Esophagus squamous epithelium (tissue), 5 donors: Measurements from ENCODE around the gene SEPTIN2. TPM values are rescaled to one million over a fixed set of nuclear protein-coding genes. Genes with fewer than 3 reads are reported as not detected.
A peak's percentile ranks its signal among the peaks of the same experiment; 100 is the strongest.
"Not testable (repeated sequence)": the region's sequence is repeated elsewhere in the genome, so short reads cannot be mapped to it uniquely, and the experiment has no call there.

Experiments
- DNase-seq: peaks from one replicate; lab custom pipeline; 2025; lab: John Stamatoyannopoulos, UW
- H3K27ac ChIP-seq, 4 donors: fragments of 200-600 bp; sonication (generic); one replicate each; pipeline ENCODE4 v1.5.1; 2016 to 2019; ENCODE audit warnings: mild to moderate bottlenecking in 1 of 4
- H3K27me3 ChIP-seq, 4 donors: fragments of 200-600 bp; sonication (generic); 1 replicate in 3 of 4; 2 replicates in 1 of 4; pipeline versions ENCODE4 v1.5.1 to v1.6.0; 2017 to 2021; ENCODE audit warnings: antibody characterized with exemption in 1 of 4
- H3K36me3 ChIP-seq, 3 donors: fragments of 200-600 bp; sonication (generic); one replicate each; pipeline ENCODE4 v1.5.1; 2016 to 2019
- H3K4me1 ChIP-seq, 3 donors: fragments of 200-600 bp; sonication (generic); one replicate each; pipeline ENCODE4 v1.5.1; 2017 to 2019
- H3K4me3 ChIP-seq, 4 donors: fragments of 200-600 bp; sonication (generic); 1 replicate in 3 of 4; 2 replicates in 1 of 4; pipeline ENCODE4 v1.5.1; 2016 to 2019; ENCODE audit warnings: mild to moderate bottlenecking in 2 of 4, moderate library complexity in 1 of 4
- H3K9me3 ChIP-seq, 3 donors: fragments of 200-600 bp; sonication (generic); one replicate each; pipeline ENCODE4 v1.5.1; 2016 to 2019
- CTCF ChIP-seq, 6 experiments: fragments of 450-650 bp in 4 of 6; fragments of 200-600 bp in 2 of 6; sonication (generic) in 2 of 6; IDR thresholded peaks; one replicate each; pipeline ENCODE4 v1.5.1; 2016 to 2019; ENCODE audit warnings: antibody characterized with exemption in 6 of 6, mild to moderate bottlenecking in 4 of 6, moderate library complexity in 4 of 6
- POLR2A ChIP-seq, 4 donors: fragments of 450-650 bp; IDR thresholded peaks; one replicate each; pipeline ENCODE4 v1.6.1; 2017; ENCODE audit warnings: antibody characterized with exemption in 4 of 4, mild to moderate bottlenecking in 4 of 4, moderate library complexity in 3 of 4
- WGBS, 2 donors: methylation state at CpG; one replicate each; pipeline ENCODE4 v1.1.5; 2018; 5-methylcytosine and 5-hydroxymethylcytosine counted together
- intact Hi-C: fragments of 100-400 bp; cut with DNase I; formaldehyde crosslinking; loops from one replicate; pipeline ENCODE4 v1.15.0; 2022
- total RNA-seq, 4 donors: library from RNA; depleted of rRNA; stranded (reverse); fragments of >200 nt; gene quantifications; one replicate each; pipeline ENCODE4 v1.1.0, GENCODE V29; 2016
- donor health status: DM: yes; HTN: yes; CAD: no.

The SEPTIN2 gene
- total RNA-seq, 4 donors from 2014 or later = 95.9 to 236 (median 185) TPM

GRCh38 chr2:241386519-241386918 is 70.8 kb downstream of the SEPTIN2 start:
- WGBS, 2 donors = 92 to 95% methylated on average over 6 of the region's 6 CpGs
- intact Hi-C loops = no loop called here
- H3K27me3 ChIP-seq = no peaks in the 10 kb centered on the region
- no peaks in the 10 kb centered on the region for H3K9me3 ChIP-seq
- peaks cover 0 to 17% (median 0%) of the 10 kb centered on the region in 3 donors for H3K36me3 ChIP-seq
- no peak overlapping the region for H3K4me3 ChIP-seq
- no peak overlapping the region for H3K27ac ChIP-seq
- TF ChIP-seq POLR2A (IDR thresholded peaks at IDR 0.05) (no peak), CTCF (IDR thresholded peaks at IDR 0.05) (no peak)
- DNase-seq = no peak
- peaks cover 3 to 28% (median 9%) of the 10 kb centered on the region in 3 donors for H3K4me1 ChIP-seq

- Histone ChIP-seq H3K4me1 (peaks cover 3 to 36% (median 15%) of the 10 kb centered on the region in 3 donors), H3K36me3 (peaks cover 0 to 1% (median 0%) of the 10 kb centered on the region in 3 donors), H3K4me3 (no peak overlapping the region), H3K27me3 (no peaks in the 10 kb centered on the region), H3K9me3 (no peaks in the 10 kb centered on the region), H3K27ac (peak overlapping the region in 3 of 4 donors; percentile 16 to 83 (median 70))
- DNase-seq = no peak
- no peak for TF ChIP-seq POLR2A (IDR thresholded peaks at IDR 0.05)
- TF ChIP-seq CTCF (IDR thresholded peaks at IDR 0.05) = no peak
- WGBS, 2 donors = 61 to 67% methylated on average over 2 of the region's 2 CpGs
- intact Hi-C loops = no loop called here
These were observed 74.0 kb downstream of the SEPTIN2 start for GRCh38 chr2:241389697-241390096.

GRCh38 chr2:241390301-241391206 is 74.8 kb downstream of the SEPTIN2 start:
- H3K27me3 ChIP-seq = no peaks in the 10 kb centered on the region
- peaks cover 0 to 10% (median 0%) of the 10 kb centered on the region in 3 donors for H3K36me3 ChIP-seq
- 51 to 62% methylated on average over 8 to 9 of the region's 9 CpGs for WGBS, 2 donors
- H3K9me3 ChIP-seq = no peaks in the 10 kb centered on the region
- TF ChIP-seq POLR2A (IDR thresholded peaks at IDR 0.05) (no peak), CTCF (IDR thresholded peaks at IDR 0.05) (no peak)
- peaks cover 3 to 36% (median 15%) of the 10 kb centered on the region in 3 donors for H3K4me1 ChIP-seq
- H3K27ac ChIP-seq = peak overlapping the region; percentile 47 to 83 (median 68)
- no peak overlapping the region for H3K4me3 ChIP-seq
- intact Hi-C loops = no loop called here
- no peak for DNase-seq

- intact Hi-C loops = no loop called here
These were observed 76.4 kb downstream of the SEPTIN2 start for GRCh38 chr2:241391892-241392665.

GRCh38 chr2:241392753-241393152 is 77.0 kb downstream of the SEPTIN2 start:
- H3K9me3 ChIP-seq, intact Hi-C loops, DNase-seq, H3K27me3 ChIP-seq, H3K4me3 ChIP-seq, H3K27ac ChIP-seq, H3K36me3 ChIP-seq: not testable (repeated sequence)
- 88 to 100% methylated on average over 4 of the region's 4 CpGs for WGBS, 2 donors
- H3K4me1 ChIP-seq = peaks cover 3 to 36% (median 15%) of the 10 kb centered on the region in 3 donors

More at GRCh38 chr2:241391892-241392665, 76.4 kb downstream of the SEPTIN2 start:
- peaks cover 0 to 10% (median 0%) of the 10 kb centered on the region in 3 donors for H3K36me3 ChIP-seq
- no peaks in the 10 kb centered on the region for H3K9me3 ChIP-seq
- peak overlapping the region in 3 of 4 donors; percentile 66 to 83 (median 70) for H3K27ac ChIP-seq
- H3K27me3 ChIP-seq = no peaks in the 10 kb centered on the region
- WGBS, 2 donors = 66 to 72% methylated on average over 5 to 6 of the region's 6 CpGs
- no peak overlapping the region for H3K4me3 ChIP-seq
- DNase-seq = no peak
- peak in 3 of 6 experiments; percentile 19 to 43 (median 28) for TF ChIP-seq CTCF (IDR thresholded peaks at IDR 0.05)
- no peak for TF ChIP-seq POLR2A (IDR thresholded peaks at IDR 0.05)
- H3K4me1 ChIP-seq = peaks cover 3 to 36% (median 15%) of the 10 kb centered on the region in 3 donors
